Ovary (tissue), 9 donors: ENCODE measurements around the gene PIPOX. TPM values are rescaled to one million over a fixed set of nuclear protein-coding genes. Genes with fewer than 3 reads are reported as not detected.

Experiments
- DNase-seq, 5 donors: peaks; one replicate each; pipeline ENCODE4 v3.0.0-alpha.2; 2019 to 2020
- H3K27ac ChIP-seq, 2 donors: fragments of 200-600 bp; one replicate each; pipeline versions ENCODE4 v1.5.1 to v1.8.0; 2019 to 2022
- H3K27me3 ChIP-seq: fragments of 200-600 bp; one replicate; pipeline ENCODE4 v1.8.0; 2022
- H3K36me3 ChIP-seq: fragments of 200-600 bp; sonication (generic); one replicate; pipeline ENCODE4 v1.5.1; 2019
- H3K4me1 ChIP-seq: one replicate; pipeline ENCODE4 v1.8.1; 2013; ENCODE audit warnings: mild to moderate bottlenecking, moderate library complexity; ENCODE audit not compliant: insufficient read depth
- H3K4me3 ChIP-seq: fragments of 200-600 bp; sonication (generic); one replicate; pipeline ENCODE4 v1.5.1; 2017
- H3K9me3 ChIP-seq, 2 donors: fragments of 200-600 bp in 1 of 2; sonication (generic) in 1 of 2; one replicate each; pipeline versions ENCODE4 v1.5.1 to v1.8.1; 2013 to 2019; ENCODE audit warnings: mild to moderate bottlenecking in 1 of 2, moderate library complexity in 1 of 2
- EP300 ChIP-seq: sonication (generic); formaldehyde crosslinking; IDR thresholded peaks from one replicate; pipeline ENCODE4 v1.6.1; 2017; ENCODE audit warnings: antibody characterized with exemption
- POLR2A ChIP-seq: fragments of 450-650 bp; IDR thresholded peaks from one replicate; pipeline ENCODE4 v1.6.1; 2017; ENCODE audit warnings: antibody characterized with exemption, mild to moderate bottlenecking, moderate library complexity
- WGBS, 3 donors: extraction: QIAGEN DNeasy Blood & Tissue Kit in 1 of 3; methylation state at CpG; one replicate each; pipeline versions ENCODE4 v1.1.5 to v1.1.7; 2013 to 2017; 5-methylcytosine and 5-hydroxymethylcytosine counted together
- intact Hi-C, 4 donors: fragments of 100-400 bp; cut with DNase I; formaldehyde crosslinking; loops; one replicate each; pipeline versions ENCODE4 v1.11.0 to v1.15.1; 2022 to 2023
- polyA plus RNA-seq, 2 donors: library from polyadenylated mRNA; stranded (reverse); fragments of 200-250 nt in 1 of 2; fragments of 350-450 nt in 1 of 2; fragmentation: Illumina TruSeq in 1 of 2; extraction: RNeasy Lipid Tissue Mini Kit (QIAGEN cat#74804) in 1 of 2; gene quantifications; one replicate each; pipeline ENCODE4 v1.2.3, GENCODE V29; 2013 to 2014
- total RNA-seq, 7 donors: library from RNA; depleted of rRNA in 2 of 7; stranded (reverse); fragments of >200 nt in 2 of 7; fragmentation: NEBNext Ultra II Directional in 3 of 7; extraction: Animal tissue kit (Norgen Biotek cat#: 25700) in 3 of 7; gene quantifications; one replicate each; pipeline versions ENCODE4 v1.1.0 to v1.2.4, GENCODE V29; 2016 to 2023
- TF ChIP-seq, protein P1 (sequence below), 3 donors: fragments of 450-650 bp in 2 of 3; fragments of 200-600 bp in 1 of 3; IDR thresholded peaks; one replicate each; pipeline versions ENCODE4 v1.5.1 to v1.8.0; 2016 to 2022; ENCODE audit warnings: antibody characterized with exemption in 3 of 3, mild to moderate bottlenecking in 1 of 3
- donor health status: DM: no; HTN: no; CAD: no; lungs with moderate emphysema.
- donor health status: DM: no; HTN: no; CAD: no.
- donor health status: Bipolar disorder and iron deficiency.
- donor health status: DM: yes; HTN: yes; CAD: no.
- donor health status: DM: no; HTN: no; CAD: no.
- donor health status: DM: yes; HTN: yes; CAD: no.

The PIPOX gene
- total and polyA plus RNA-seq, 9 donors: 0.82 to 4.9 (median 2.1) TPM

DNA sequence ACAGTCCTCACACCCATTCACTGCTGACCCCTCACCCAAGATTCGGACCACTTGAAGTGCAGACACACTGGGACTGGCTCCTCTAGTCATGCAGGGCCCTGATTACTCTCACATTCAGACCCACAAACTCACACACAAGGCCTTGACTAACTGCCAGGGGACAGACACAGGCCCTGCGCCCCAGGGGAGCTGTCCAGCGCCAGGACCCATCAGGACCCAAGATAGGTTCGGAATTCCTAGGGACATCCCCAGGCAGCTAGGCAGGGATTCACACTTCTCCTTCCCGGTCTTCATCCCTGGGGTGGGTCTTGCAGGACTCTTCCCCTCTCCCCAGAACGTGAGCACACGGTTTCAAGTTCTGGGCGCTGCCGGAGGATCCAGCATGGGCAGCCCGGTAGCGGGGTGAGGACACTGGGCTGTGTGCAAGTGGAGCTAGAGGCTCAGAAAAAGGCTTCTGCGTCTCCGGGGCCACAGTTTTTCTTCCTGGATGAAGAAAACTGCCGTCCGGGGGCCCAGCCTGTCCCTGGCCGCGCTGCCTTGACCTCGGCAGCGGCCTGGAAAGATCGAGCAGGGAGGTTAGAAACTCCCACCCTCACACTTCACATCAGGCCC lies 38.8 kb upstream of the PIPOX start:
- TF ChIP-seq POLR2A (no peak), EP300 (no peak)
- TF ChIP-seq, protein P1, sequence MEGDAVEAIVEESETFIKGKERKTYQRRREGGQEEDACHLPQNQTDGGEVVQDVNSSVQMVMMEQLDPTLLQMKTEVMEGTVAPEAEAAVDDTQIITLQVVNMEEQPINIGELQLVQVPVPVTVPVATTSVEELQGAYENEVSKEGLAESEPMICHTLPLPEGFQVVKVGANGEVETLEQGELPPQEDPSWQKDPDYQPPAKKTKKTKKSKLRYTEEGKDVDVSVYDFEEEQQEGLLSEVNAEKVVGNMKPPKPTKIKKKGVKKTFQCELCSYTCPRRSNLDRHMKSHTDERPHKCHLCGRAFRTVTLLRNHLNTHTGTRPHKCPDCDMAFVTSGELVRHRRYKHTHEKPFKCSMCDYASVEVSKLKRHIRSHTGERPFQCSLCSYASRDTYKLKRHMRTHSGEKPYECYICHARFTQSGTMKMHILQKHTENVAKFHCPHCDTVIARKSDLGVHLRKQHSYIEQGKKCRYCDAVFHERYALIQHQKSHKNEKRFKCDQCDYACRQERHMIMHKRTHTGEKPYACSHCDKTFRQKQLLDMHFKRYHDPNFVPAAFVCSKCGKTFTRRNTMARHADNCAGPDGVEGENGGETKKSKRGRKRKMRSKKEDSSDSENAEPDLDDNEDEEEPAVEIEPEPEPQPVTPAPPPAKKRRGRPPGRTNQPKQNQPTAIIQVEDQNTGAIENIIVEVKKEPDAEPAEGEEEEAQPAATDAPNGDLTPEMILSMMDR (IDR thresholded peaks at IDR 0.05): no peak
- H3K9me3 ChIP-seq: no peaks in the 10 kb centered on the region
- H3K4me3 ChIP-seq: no peak overlapping the region
- H3K4me1 ChIP-seq: peaks cover 1% of the 10 kb centered on the region
- no peak overlapping the region for H3K27ac ChIP-seq
- WGBS, 3 donors: 17 to 28% (median 20%) methylated on average over 20 of the region's 20 CpGs
- intact Hi-C loops: no loop called here
- no peaks in the 10 kb centered on the region for H3K36me3 ChIP-seq
- H3K27me3 ChIP-seq: no peaks in the 10 kb centered on the region
- no peak for DNase-seq

DNA sequence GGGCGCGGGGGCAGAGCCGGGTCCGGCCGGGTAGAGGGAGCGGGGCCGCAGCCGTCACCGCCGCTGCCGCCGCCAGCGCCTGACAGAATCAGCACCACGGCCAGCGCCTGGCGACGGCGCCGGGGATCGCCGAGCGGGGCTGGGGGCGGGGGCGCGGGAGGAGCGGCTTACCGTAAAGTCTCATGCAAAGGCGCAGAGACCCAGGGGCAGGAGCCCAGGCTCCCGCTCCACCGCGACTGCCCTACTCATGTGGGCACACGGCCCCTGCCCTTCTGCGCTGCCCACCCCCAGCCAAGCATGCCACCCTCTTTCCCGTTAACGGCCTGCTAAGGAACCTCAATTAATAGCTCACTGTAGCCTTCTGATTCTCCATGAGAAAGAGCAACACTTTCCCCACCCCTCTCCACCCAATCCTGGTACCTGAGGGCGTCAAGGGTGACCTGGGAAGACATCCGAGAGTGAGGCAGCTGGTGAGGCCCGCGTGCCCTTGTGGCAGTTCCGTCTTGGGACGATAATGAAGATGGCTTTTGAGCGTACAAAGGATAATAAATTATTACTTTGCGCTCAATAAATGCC lies 36.9 kb upstream of the PIPOX start, which contains the start of gene SEZ6:
SEZ6 (minus strand) TSS at position 98 of the 576 bp plus-strand sequence. CDS start 164 bp downstream, outside the sequence.
- DNase-seq: peak; percentile 52 to 88 (median 79)
- intact Hi-C loops: no loop called here
- Histone ChIP-seq H3K4me3 (no peak within 1 kb of the TSS), H3K27ac (no peak within 1 kb of the TSS), H3K4me1 (peaks cover 1% of the 10 kb centered on the region), H3K36me3 (no peaks in the 10 kb centered on the region), H3K9me3 (no peaks in the 10 kb centered on the region), H3K27me3 (no peaks in the 10 kb centered on the region)
- TF ChIP-seq, protein P1 (IDR thresholded peaks at IDR 0.05): peak in 1 of 3 donors; percentile 13
- TF ChIP-seq POLR2A (no peak), EP300 (no peak)
- WGBS, 3 donors: 2 to 5% (median 4%) methylated on average over 14 to 43 of the region's 43 CpGs

DNA sequence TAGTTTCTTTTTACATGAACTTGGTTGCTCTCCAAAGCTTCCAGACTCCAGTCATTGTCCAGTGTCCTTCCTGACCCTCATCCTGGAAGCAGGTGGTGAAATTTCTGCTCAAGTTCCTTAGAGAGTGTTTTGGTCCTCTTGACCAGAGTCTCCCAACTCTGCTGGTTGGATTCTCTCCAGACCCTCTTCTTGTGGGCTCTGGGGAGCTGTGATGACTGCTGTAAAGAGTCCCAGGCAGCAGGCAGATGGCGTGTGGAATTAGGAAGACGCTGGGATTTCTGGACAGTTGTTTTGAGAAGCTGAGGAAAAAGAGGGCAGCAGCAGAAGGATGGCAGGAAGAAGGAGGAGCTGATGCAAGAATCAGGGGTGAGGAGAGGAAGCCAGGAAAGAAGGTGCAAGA lies 35.5 kb upstream of the PIPOX start:
- Histone ChIP-seq H3K4me3 (no peak overlapping the region), H3K27me3 (no peaks in the 10 kb centered on the region), H3K27ac (no peak overlapping the region), H3K4me1 (peaks cover 1% of the 10 kb centered on the region), H3K9me3 (no peaks in the 10 kb centered on the region), H3K36me3 (no peaks in the 10 kb centered on the region)
- no peak for DNase-seq
- intact Hi-C loops: no loop called here
- TF ChIP-seq EP300: no peak
- no peak for TF ChIP-seq POLR2A
- TF ChIP-seq, protein P1 (IDR thresholded peaks at IDR 0.05): no peak
- 12 to 22% (median 15%) methylated on average over 2 of the region's 2 CpGs for WGBS, 3 donors

DNA sequence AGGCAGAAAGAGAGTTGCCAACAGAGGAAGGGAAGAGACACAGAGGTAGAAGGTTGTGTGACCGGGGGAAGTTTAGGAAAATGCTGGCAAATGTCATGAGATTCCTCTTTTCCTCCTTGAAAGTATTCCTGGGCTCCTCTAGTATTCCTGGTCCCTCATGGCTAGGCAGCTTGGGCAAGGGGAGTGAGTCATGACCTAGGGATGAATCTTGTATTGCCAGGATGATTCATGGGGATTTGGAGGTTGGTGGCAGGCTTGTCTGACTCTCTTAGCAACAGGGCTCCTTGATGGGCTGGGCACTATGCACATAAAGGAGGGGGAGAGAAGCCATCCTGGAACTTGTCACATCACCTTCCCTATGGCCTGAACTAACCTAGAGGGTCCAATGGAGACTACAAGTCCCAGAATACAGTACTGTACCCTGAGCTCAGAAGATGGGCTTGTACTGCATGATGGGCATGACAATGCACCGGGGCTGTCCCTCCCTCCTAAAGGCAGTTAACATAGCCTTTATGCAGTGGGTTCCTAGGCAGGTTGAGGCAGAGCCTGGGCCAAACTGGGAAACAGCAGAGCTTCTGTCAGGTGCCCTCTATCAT lies 35.0 kb upstream of the PIPOX start:
- no peak overlapping the region for H3K4me3 ChIP-seq
- no peaks in the 10 kb centered on the region for H3K27me3 ChIP-seq
- no peaks in the 10 kb centered on the region for H3K9me3 ChIP-seq
- WGBS, 3 donors: 51 to 60% (median 56%) methylated on average over 2 of the region's 2 CpGs
- peaks cover 1% of the 10 kb centered on the region for H3K4me1 ChIP-seq
- no peak for DNase-seq
- no peak for TF ChIP-seq POLR2A
- TF ChIP-seq, protein P1 (IDR thresholded peaks at IDR 0.05): no peak
- intact Hi-C loops: no loop called here
- no peaks in the 10 kb centered on the region for H3K36me3 ChIP-seq
- no peak overlapping the region for H3K27ac ChIP-seq
